Thymus (tissue), 11 donors: ENCODE data around the gene FAM131B. TPM values are rescaled to one million over a fixed set of nuclear protein-coding genes. Genes with fewer than 3 reads are reported as not detected.

Source experiments
- DNase-seq, 9 donors: peaks; one replicate each; pipeline ENCODE4 v3.0.0-alpha.2; 2013; ENCODE audit warnings: low spot score in 9 of 9, low read depth in 6 of 9, missing footprints in 1 of 9
- H3K27ac ChIP-seq, 2 donors: one replicate each; pipeline ENCODE4 v1.5.1; 2013; ENCODE audit warnings: control low read depth in 1 of 2, low read depth in 1 of 2, low read length in 1 of 2, mild to moderate bottlenecking in 1 of 2, moderate library complexity in 1 of 2
- H3K27me3 ChIP-seq, 2 donors: one replicate each; pipeline ENCODE4 v1.5.1; 2013; ENCODE audit warnings: low read length in 1 of 2; ENCODE audit not compliant: control insufficient read depth in 2 of 2, insufficient read depth in 1 of 2
- H3K36me3 ChIP-seq, 2 donors: one replicate each; pipeline ENCODE4 v1.5.1; 2013; ENCODE audit warnings: low read length in 1 of 2, mild to moderate bottlenecking in 1 of 2, moderate library complexity in 1 of 2; ENCODE audit not compliant: control insufficient read depth in 2 of 2, insufficient read depth in 2 of 2
- H3K4me1 ChIP-seq, 2 donors: one replicate each; pipeline ENCODE4 v1.5.1; 2013; ENCODE audit warnings: low read length in 2 of 2; ENCODE audit not compliant: control insufficient read depth in 2 of 2, insufficient read depth in 2 of 2
- H3K4me3 ChIP-seq, 2 donors: one replicate each; pipeline ENCODE4 v1.5.1; 2013; ENCODE audit warnings: low read length in 2 of 2, control low read depth in 1 of 2, mild to moderate bottlenecking in 1 of 2
- H3K9me3 ChIP-seq, 2 donors: one replicate each; pipeline ENCODE4 v1.5.1; 2013; ENCODE audit warnings: low read length in 1 of 2, mild to moderate bottlenecking in 1 of 2; ENCODE audit not compliant: control insufficient read depth in 2 of 2, insufficient read depth in 1 of 2
- WGBS: extraction: QIAGEN DNeasy Blood & Tissue Kit; methylation state at CpG from one replicate; pipeline ENCODE4 v1.1.7; 2013; 5-methylcytosine and 5-hydroxymethylcytosine counted together
- polyA plus RNA-seq: library from polyadenylated mRNA; stranded (reverse); fragments of 200-250 nt; gene quantifications from one replicate; pipeline ENCODE4 v1.2.3, GENCODE V29; 2013
- total RNA-seq: library from RNA; stranded (reverse); fragments of 120-200 nt; gene quantifications from one replicate; pipeline ENCODE4 v1.2.4, GENCODE V29; 2013
- donor health status: healthy.

The FAM131B gene
- total and polyA plus RNA-seq, 2 donors: 0.47 to 0.68 TPM

- peak overlapping the region; percentile 89 for H3K4me3 ChIP-seq
- peaks cover 0 to 7% of the 10 kb centered on the region in 2 donors for H3K36me3 ChIP-seq
- under 1% methylated on average over 35 of the region's 35 CpGs for WGBS
- no peaks in the 10 kb centered on the region for H3K9me3 ChIP-seq
- H3K4me1 ChIP-seq: peaks cover 12 to 53% of the 10 kb centered on the region in 2 donors
- peak overlapping the region; percentile 92 to 96 for H3K27ac ChIP-seq
- H3K27me3 ChIP-seq: peaks cover 10 to 33% of the 10 kb centered on the region in 2 donors
- peak; percentile 76 to 93 (median 85) for DNase-seq
These were observed 17.7 kb upstream of the FAM131B start for GRCh38 chr7:143380260-143380645.

- H3K27ac ChIP-seq: peak overlapping the region; percentile 89 to 92
- peaks cover 14 to 53% of the 10 kb centered on the region in 2 donors for H3K4me1 ChIP-seq
- whole genome bisulfite sequencing: 38% methylated on average over 15 of the region's 15 CpGs
- H3K27me3 ChIP-seq: peaks cover 10 to 33% of the 10 kb centered on the region in 2 donors
- H3K36me3 ChIP-seq: peaks cover 0 to 7% of the 10 kb centered on the region in 2 donors
- H3K4me3 ChIP-seq: peak overlapping the region; percentile 89
- DNase-seq: no peak
- H3K9me3 ChIP-seq: no peaks in the 10 kb centered on the region
These were observed 17.2 kb upstream of the FAM131B start for GRCh38 chr7:143379611-143380259.

GRCh38 chr7:143376396-143376795 lies 13.9 kb upstream of the FAM131B start:
- 86% methylated on average over 5 of the region's 5 CpGs for WGBS

GRCh38 chr7:143375298-143376034 lies 13.0 kb upstream of the FAM131B start:
- H3K27me3 ChIP-seq: peaks cover 0 to 3% of the 10 kb centered on the region in 2 donors
- H3K27ac ChIP-seq: peak overlapping the region; percentile 85 to 87
- H3K9me3 ChIP-seq: no peaks in the 10 kb centered on the region
- no peak overlapping the region for H3K4me3 ChIP-seq
- peaks cover 19 to 41% of the 10 kb centered on the region in 2 donors for H3K4me1 ChIP-seq
- peak in 5 of 9 donors; percentile 36 to 82 (median 54) for DNase-seq
- no peaks in the 10 kb centered on the region for H3K36me3 ChIP-seq
- 52% methylated on average over 7 of the region's 7 CpGs for WGBS

More at GRCh38 chr7:143376396-143376795, 13.9 kb upstream of the FAM131B start:
- no peaks in the 10 kb centered on the region for H3K36me3 ChIP-seq
- DNase-seq: no peak
- H3K27me3 ChIP-seq: peaks cover 2 to 11% of the 10 kb centered on the region in 2 donors
- no peaks in the 10 kb centered on the region for H3K9me3 ChIP-seq
- H3K4me3 ChIP-seq: no peak overlapping the region
- H3K27ac ChIP-seq: peak overlapping the region in 1 of 2 donors; percentile 39
- peaks cover 19 to 43% of the 10 kb centered on the region in 2 donors for H3K4me1 ChIP-seq

GRCh38 chr7:143374561-143374960 lies 12.0 kb upstream of the FAM131B start:
- no peak for DNase-seq
- Histone ChIP-seq H3K27ac (no peak overlapping the region), H3K4me1 (peaks cover 15 to 35% of the 10 kb centered on the region in 2 donors), H3K4me3 (no peak overlapping the region), H3K9me3 (no peaks in the 10 kb centered on the region), H3K27me3 (no peaks in the 10 kb centered on the region), H3K36me3 (no peaks in the 10 kb centered on the region)
- WGBS: 75% methylated on average over 5 of the region's 5 CpGs

- Histone ChIP-seq H3K27me3 (no peaks in the 10 kb centered on the region), H3K4me3 (no peak overlapping the region), H3K9me3 (no peaks in the 10 kb centered on the region), H3K4me1 (peaks cover 15 to 32% of the 10 kb centered on the region in 2 donors), H3K27ac (no peak overlapping the region), H3K36me3 (no peaks in the 10 kb centered on the region)
- no peak for DNase-seq
- 96% methylated on average over 4 of the region's 4 CpGs for WGBS
These were observed 10.8 kb upstream of the FAM131B start for GRCh38 chr7:143373255-143373794.

GRCh38 chr7:143372070-143372469 lies 9.6 kb upstream of the FAM131B start:
- H3K27ac ChIP-seq: no peak overlapping the region
- WGBS: 30% methylated on average over 4 of the region's 4 CpGs
- DNase-seq: no peak
- H3K36me3 ChIP-seq: no peaks in the 10 kb centered on the region
- no peaks in the 10 kb centered on the region for H3K9me3 ChIP-seq
- H3K4me1 ChIP-seq: peaks cover 15 to 32% of the 10 kb centered on the region in 2 donors
- H3K27me3 ChIP-seq: peaks cover 0 to 3% of the 10 kb centered on the region in 2 donors
- no peak overlapping the region for H3K4me3 ChIP-seq

- Histone ChIP-seq H3K4me3 (no peak overlapping the region), H3K9me3 (no peaks in the 10 kb centered on the region), H3K27ac (no peak overlapping the region), H3K36me3 (no peaks in the 10 kb centered on the region), H3K4me1 (peaks cover 4 to 16% of the 10 kb centered on the region in 2 donors), H3K27me3 (peaks cover 3 to 17% of the 10 kb centered on the region in 2 donors)
- WGBS: 97% methylated on average over 12 of the region's 12 CpGs
- no peak for DNase-seq
These were observed 7.5 kb upstream of the FAM131B start for GRCh38 chr7:143369678-143370651.
